Mesodermal cell (in vitro differentiated cells): ENCODE measurements around the gene ONECUT1.

ENCODE experiments used
- H3K27ac ChIP-seq: 2 replicates; pipeline ENCODE4 v1.7.0; 2013; ENCODE audit warnings: mild to moderate bottlenecking, low read depth, low read length, moderate library complexity; ENCODE audit not compliant: severe bottlenecking
- H3K36me3 ChIP-seq: 2 replicates; pipeline ENCODE4 v1.7.1; 2013; ENCODE audit warnings: mild to moderate bottlenecking, low read length, moderate library complexity; ENCODE audit not compliant: control insufficient read depth, insufficient read depth
- H3K4me1 ChIP-seq: one replicate; pipeline ENCODE4 v1.7.1; 2013; ENCODE audit warnings: mild to moderate bottlenecking, low read length; ENCODE audit not compliant: insufficient read depth, control insufficient read depth, poor library complexity, severe bottlenecking
- H3K4me3 ChIP-seq: 2 replicates; pipeline ENCODE4 v1.7.0; 2013; ENCODE audit warnings: low read length, control low read depth, mild to moderate bottlenecking; ENCODE audit not compliant: insufficient read depth, poor library complexity, severe bottlenecking; ENCODE audit errors: extremely low read depth
- H3K9me3 ChIP-seq: 2 replicates; pipeline ENCODE4 v1.7.1; 2013; ENCODE audit warnings: mild to moderate bottlenecking, low read length, moderate library complexity; ENCODE audit not compliant: control insufficient read depth
- WGBS, 2 experiments: methylation state at CpG; one replicate each; pipeline ENCODE4 v1.1.5; 2013; ENCODE audit warnings: missing lambda C conversion rate in 2 of 2; ENCODE audit not compliant: insufficient coverage in 2 of 2; 5-methylcytosine and 5-hydroxymethylcytosine counted together

The ONECUT1 gene

GRCh38 chr15:52796753-52797520 is 6.8 kb upstream of the ONECUT1 start:
- no peak overlapping the region for H3K27ac ChIP-seq
- no peaks in the 10 kb centered on the region for H3K36me3 ChIP-seq
- no peak overlapping the region for H3K4me3 ChIP-seq
- no peaks in the 10 kb centered on the region for H3K4me1 ChIP-seq
- WGBS, 2 experiments: 27 to 42% methylated on average over 5 of the region's 8 CpGs
- no peaks in the 10 kb centered on the region for H3K9me3 ChIP-seq

- 36 to 51% methylated on average over 3 to 4 of the region's 9 CpGs for WGBS, 2 experiments
- Histone ChIP-seq H3K36me3 (no peaks in the 10 kb centered on the region), H3K4me1 (no peaks in the 10 kb centered on the region), H3K27ac (no peak overlapping the region), H3K4me3 (no peak overlapping the region), H3K9me3 (no peaks in the 10 kb centered on the region)
Measured at GRCh38 chr15:52796228-52796521, 6.0 kb upstream of the ONECUT1 start.

- H3K27ac ChIP-seq: no peak overlapping the region
- no peaks in the 10 kb centered on the region for H3K36me3 ChIP-seq
- H3K4me1 ChIP-seq: peaks cover 4% of the 10 kb centered on the region
Measured at GRCh38 chr15:52795464-52796227, 5.5 kb upstream of the ONECUT1 start.

GRCh38 chr15:52794665-52795463 is 4.7 kb upstream of the ONECUT1 start:
- H3K4me3 ChIP-seq: no peak overlapping the region
- no peak overlapping the region for H3K27ac ChIP-seq
- no peaks in the 10 kb centered on the region for H3K36me3 ChIP-seq
- H3K4me1 ChIP-seq: peaks cover 4% of the 10 kb centered on the region
- 31 to 34% methylated on average over 32 to 38 of the region's 43 CpGs for whole genome bisulfite sequencing, 2 experiments
- no peaks in the 10 kb centered on the region for H3K9me3 ChIP-seq

More at GRCh38 chr15:52795464-52796227, 5.5 kb upstream of the ONECUT1 start:
- Histone ChIP-seq H3K9me3 (no peaks in the 10 kb centered on the region), H3K4me3 (no peak overlapping the region)
- WGBS, 2 experiments: 39 to 49% methylated on average over 23 to 26 of the region's 31 CpGs

- Histone ChIP-seq H3K4me1 (peaks cover 4% of the 10 kb centered on the region), H3K4me3 (no peak overlapping the region), H3K9me3 (no peaks in the 10 kb centered on the region), H3K36me3 (no peaks in the 10 kb centered on the region), H3K27ac (no peak overlapping the region)
- WGBS, 2 experiments: 33 to 47% methylated on average over 2 to 5 of the region's 5 CpGs
Measured at GRCh38 chr15:52791776-52792175, 1.6 kb upstream of the ONECUT1 start.

- peak overlapping the region; percentile 50 for H3K4me3 ChIP-seq
- WGBS, 2 experiments: 7 to 10% methylated on average over 34 to 44 of the region's 50 CpGs
- no peaks in the 10 kb centered on the region for H3K9me3 ChIP-seq
- H3K36me3 ChIP-seq: no peaks in the 10 kb centered on the region
- H3K27ac ChIP-seq: no peak overlapping the region
- H3K4me1 ChIP-seq: peaks cover 8% of the 10 kb centered on the region
Measured at GRCh38 chr15:52790941-52791751, 1.0 kb upstream of the ONECUT1 start.

- WGBS, 2 experiments: 4% methylated on average over 29 to 36 of the region's 51 CpGs
- H3K36me3 ChIP-seq: no peaks in the 10 kb centered on the region
- H3K27ac ChIP-seq: no peak overlapping the region
Measured at GRCh38 chr15:52789601-52790168, 451 bp downstream of the ONECUT1 start.

GRCh38 chr15:52789008-52789600 is 1.0 kb downstream of the ONECUT1 start:
- Histone ChIP-seq H3K27ac (no peak overlapping the region), H3K4me3 (peak overlapping the region; percentile 50), H3K9me3 (no peaks in the 10 kb centered on the region), H3K36me3 (no peaks in the 10 kb centered on the region), H3K4me1 (peaks cover 16% of the 10 kb centered on the region)
- 8 to 14% methylated on average over 14 to 25 of the region's 37 CpGs for WGBS, 2 experiments

More at GRCh38 chr15:52789601-52790168, 451 bp downstream of the ONECUT1 start:
- no peaks in the 10 kb centered on the region for H3K9me3 ChIP-seq
- H3K4me1 ChIP-seq: peaks cover 16% of the 10 kb centered on the region
- H3K4me3 ChIP-seq: peak overlapping the region; percentile 50

GRCh38 chr15:52788099-52788986 is 1.8 kb downstream of the ONECUT1 start:
- no peak overlapping the region for H3K4me3 ChIP-seq

More at GRCh38 chr15:52788099-52788986, 1.8 kb downstream of the ONECUT1 start:
- peaks cover 16% of the 10 kb centered on the region for H3K4me1 ChIP-seq
- WGBS, 2 experiments: 4% methylated on average over 32 to 49 of the region's 58 CpGs
- H3K36me3 ChIP-seq: no peaks in the 10 kb centered on the region
- no peaks in the 10 kb centered on the region for H3K9me3 ChIP-seq
- no peak overlapping the region for H3K27ac ChIP-seq
